ENCODE data around the gene PAXX.
A peak's percentile ranks its signal among the peaks of the same experiment; 100 is the strongest.

PAXX gene

DNA sequence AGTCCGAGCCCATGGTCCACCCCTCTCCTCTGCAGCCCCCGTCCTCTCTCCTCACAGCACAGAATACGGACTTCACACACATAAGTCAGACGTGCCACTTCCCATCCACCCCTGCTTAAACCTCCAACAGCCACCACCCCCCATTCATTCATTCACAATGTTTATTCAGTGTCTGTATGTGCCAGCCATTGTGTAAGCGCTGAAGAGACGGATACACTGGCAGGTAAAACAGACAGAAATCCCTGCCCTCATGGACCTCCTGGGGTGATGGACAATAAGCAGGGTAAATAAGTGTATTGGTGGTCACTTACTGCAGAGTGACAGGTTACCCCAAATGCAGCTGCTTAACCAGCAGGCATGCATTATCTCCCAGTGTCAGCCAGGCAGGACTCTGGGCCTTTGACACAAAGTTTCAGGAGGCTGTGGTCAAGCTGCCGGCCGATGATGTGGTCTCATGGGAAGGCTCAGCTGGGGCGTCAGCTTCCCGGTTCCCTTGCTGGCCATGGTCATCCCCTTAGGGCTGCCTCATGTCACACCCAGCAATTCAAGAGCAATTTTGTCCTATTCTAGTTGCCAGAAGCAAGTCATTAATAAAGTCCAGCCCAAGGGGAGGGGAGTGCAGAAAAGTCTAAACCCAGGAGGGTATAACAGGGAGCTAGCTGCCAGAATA is 1.8 kb upstream of the PAXX start:
- H3K4me1 ChIP-seq (ENCODE audit: control insufficient read depth, insufficient read depth, low read length), result peaks cover 10% of the 10 kb centered on the region

DNA sequence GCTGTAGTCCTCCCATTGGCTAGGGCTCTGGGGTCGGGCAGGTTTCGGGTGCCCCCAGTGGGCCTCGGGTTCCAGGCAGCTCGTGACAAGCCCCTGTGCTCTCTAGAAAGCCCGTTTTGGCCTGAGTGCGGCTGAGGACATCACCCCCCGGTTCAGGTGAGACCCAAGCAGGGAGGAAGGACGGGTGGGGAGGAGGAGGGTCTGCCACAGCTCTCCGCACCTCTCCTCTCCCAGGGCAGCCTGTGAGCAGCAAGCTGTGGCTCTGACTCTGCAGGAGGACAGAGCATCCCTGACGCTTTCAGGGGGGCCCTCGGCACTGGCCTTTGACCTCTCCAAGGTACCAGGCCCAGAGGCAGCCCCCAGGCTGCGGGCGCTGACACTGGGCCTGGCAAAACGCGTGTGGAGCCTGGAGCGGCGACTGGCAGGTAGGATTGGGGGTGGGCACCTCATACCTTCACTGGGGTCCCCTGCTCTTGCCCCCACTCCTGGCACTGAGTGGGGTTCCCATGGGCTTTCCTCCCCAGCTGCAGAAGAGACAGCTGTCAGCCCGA is 672 bp downstream of the PAXX start:
- Histone ChIP-seq H3K27me3 (replicated peaks; ENCODE audit: control insufficient read depth, insufficient read depth, low read length) (no peaks in the 10 kb centered on the region), H3K4me3 (ENCODE audit: low read length) (peak overlapping the region; percentile 88), H3K9ac (ENCODE audit: low read length) (peak overlapping the region; percentile 84), H3K4me1 (ENCODE audit: control insufficient read depth, insufficient read depth, low read length) (peaks cover 18% of the 10 kb centered on the region), H3K9me3 (ENCODE audit: control insufficient read depth, low read length) (no peaks in the 10 kb centered on the region), H3K36me3 (ENCODE audit: control insufficient read depth, insufficient read depth, low read length, severe bottlenecking) (no peaks in the 10 kb centered on the region)
- DNase-seq (ENCODE audit: low read depth), result no peak

More for the DNA sequence above, 1.8 kb upstream of the PAXX start:
- no peak for DNase-seq (ENCODE audit: low read depth)
- no peaks in the 10 kb centered on the region for H3K9me3 ChIP-seq (ENCODE audit: control insufficient read depth, low read length)
- H3K9ac ChIP-seq (ENCODE audit: low read length), result no peak overlapping the region
- no peak overlapping the region for H3K4me3 ChIP-seq (ENCODE audit: low read length)
- H3K27me3 ChIP-seq (replicated peaks; ENCODE audit: control insufficient read depth, insufficient read depth, low read length), result peaks cover 4% of the 10 kb centered on the region
- no peaks in the 10 kb centered on the region for H3K36me3 ChIP-seq (ENCODE audit: control insufficient read depth, insufficient read depth, low read length, severe bottlenecking)

DNA sequence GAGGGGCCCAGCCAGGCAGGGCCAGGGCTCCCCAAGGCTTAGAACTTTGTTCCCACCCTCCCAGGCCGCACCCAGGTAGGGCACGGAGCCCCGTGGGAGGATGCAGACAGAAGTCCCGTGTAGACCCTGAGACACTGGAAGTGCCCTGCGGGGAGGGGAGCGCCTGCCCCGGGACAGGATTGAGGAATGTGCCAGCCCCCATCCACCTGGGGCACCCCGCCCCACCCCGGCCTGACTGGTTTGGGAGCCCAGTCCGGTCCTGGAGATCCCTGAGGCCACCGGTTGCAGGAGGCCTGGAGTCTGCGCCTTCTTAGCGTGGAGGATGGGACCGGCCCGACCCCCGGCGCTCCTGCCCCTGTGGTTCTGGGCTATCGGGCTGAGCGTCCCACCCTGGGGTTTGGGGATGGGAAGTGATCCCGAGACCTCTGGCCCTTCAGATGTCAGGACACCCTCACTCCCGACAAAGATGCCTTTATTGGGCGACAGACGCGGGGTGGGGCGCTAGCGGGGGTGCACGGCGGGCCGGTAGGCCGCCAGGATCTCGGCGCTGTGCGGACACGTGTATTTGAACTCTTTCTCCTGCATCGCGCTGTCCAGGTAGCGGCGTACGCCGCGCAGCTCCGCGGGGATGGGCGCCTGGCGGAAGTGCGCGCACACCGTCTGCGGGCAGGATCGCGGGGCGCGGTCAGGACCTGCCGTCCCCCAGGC is 2.1 kb downstream of the PAXX start:
- no peak overlapping the region for H3K9ac ChIP-seq (ENCODE audit: low read length)
- no peaks in the 10 kb centered on the region for H3K36me3 ChIP-seq (ENCODE audit: control insufficient read depth, insufficient read depth, low read length, severe bottlenecking)
- DNase-seq (ENCODE audit: low read depth), result no peak
- H3K4me1 ChIP-seq (ENCODE audit: control insufficient read depth, insufficient read depth, low read length), result peaks cover 28% of the 10 kb centered on the region
- no peaks in the 10 kb centered on the region for H3K9me3 ChIP-seq (ENCODE audit: control insufficient read depth, low read length)
- H3K4me3 ChIP-seq (ENCODE audit: low read length), result no peak overlapping the region
- H3K27me3 ChIP-seq (replicated peaks; ENCODE audit: control insufficient read depth, insufficient read depth, low read length), result no peaks in the 10 kb centered on the region

DNA sequence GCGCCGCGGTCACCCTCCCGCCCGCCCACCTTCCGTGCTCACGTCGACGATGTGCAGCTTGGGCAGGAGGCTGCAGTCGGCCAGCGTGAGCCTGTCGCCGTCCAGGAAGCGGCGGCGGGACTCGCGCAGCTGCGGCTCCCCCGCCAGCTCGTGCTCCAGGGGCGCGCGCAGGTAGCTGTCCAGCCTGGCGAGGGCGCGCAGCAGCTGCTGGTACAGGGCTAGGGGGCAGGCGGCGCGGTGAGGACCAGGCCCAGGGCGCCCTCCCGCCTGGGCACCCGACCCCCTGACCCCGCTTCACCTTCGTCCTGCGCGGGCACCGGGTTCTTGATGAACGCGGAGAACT is 2.6 kb downstream of the PAXX start:
- H3K9me3 ChIP-seq (ENCODE audit: control insufficient read depth, low read length), result no peaks in the 10 kb centered on the region
- H3K4me3 ChIP-seq (ENCODE audit: low read length), result peak overlapping the region; percentile 41
- no peak for DNase-seq (ENCODE audit: low read depth)
- no peaks in the 10 kb centered on the region for H3K36me3 ChIP-seq (ENCODE audit: control insufficient read depth, insufficient read depth, low read length, severe bottlenecking)
- H3K9ac ChIP-seq (ENCODE audit: low read length), result peak overlapping the region; percentile 54
- H3K4me1 ChIP-seq (ENCODE audit: control insufficient read depth, insufficient read depth, low read length), result peaks cover 31% of the 10 kb centered on the region
- no peaks in the 10 kb centered on the region for H3K27me3 ChIP-seq (replicated peaks; ENCODE audit: control insufficient read depth, insufficient read depth, low read length)

DNA sequence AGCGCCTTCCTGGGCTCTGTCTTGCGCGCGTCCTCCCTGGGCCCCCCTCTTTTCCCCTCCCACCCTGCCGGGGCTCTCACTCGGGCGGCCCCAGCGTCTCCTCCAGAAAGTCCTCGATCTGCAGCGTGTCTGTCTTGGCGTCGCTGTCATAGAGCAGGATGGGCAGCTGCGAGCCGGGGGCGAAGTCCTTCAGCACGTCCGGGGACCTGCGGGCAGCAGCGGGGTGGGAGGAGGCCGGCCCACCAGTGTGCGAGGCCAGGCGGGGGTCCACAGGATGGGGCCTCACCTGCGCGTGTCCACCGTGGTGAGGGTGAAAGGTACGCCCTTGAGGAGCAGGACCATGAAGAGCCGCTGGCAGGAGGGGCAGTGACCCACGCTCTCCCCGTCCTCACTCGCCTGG is 3.1 kb downstream of the PAXX start:
- Histone ChIP-seq H3K36me3 (ENCODE audit: control insufficient read depth, insufficient read depth, low read length, severe bottlenecking) (no peaks in the 10 kb centered on the region), H3K4me3 (ENCODE audit: low read length) (peak overlapping the region; percentile 41), H3K27me3 (replicated peaks; ENCODE audit: control insufficient read depth, insufficient read depth, low read length) (no peaks in the 10 kb centered on the region), H3K4me1 (ENCODE audit: control insufficient read depth, insufficient read depth, low read length) (peaks cover 36% of the 10 kb centered on the region), H3K9me3 (ENCODE audit: control insufficient read depth, low read length) (no peaks in the 10 kb centered on the region), H3K9ac (ENCODE audit: low read length) (peak overlapping the region; percentile 54)
- DNase-seq (ENCODE audit: low read depth), result no peak

DNA sequence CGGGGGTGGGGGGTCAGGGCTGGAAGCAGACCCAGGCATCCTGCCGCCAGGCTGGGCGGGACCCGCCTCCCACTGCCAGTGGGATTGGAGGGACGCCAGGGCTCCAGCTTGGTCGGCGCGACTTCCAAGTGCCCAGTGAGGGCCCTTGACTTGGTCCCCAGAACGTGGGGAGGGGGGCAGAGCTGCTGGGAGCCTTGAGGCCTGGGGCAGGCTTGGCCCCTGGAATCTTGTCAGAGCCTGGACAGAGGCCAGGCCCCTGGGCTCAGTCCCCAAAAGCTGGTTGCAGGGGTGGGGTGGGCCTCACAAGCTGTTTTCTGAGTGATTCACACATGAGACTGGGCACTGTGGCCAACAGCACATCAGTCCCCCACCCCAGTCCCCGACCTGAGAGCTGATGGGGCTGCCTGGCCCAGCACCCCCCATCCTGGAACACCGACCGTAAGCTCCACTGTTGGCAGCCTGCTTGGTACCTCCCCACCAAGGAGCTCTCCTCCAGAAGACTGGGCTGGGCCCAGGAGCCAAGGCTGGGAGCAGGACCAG is 3.6 kb downstream of the PAXX start:
- Histone ChIP-seq H3K27me3 (replicated peaks; ENCODE audit: control insufficient read depth, insufficient read depth, low read length) (no peaks in the 10 kb centered on the region), H3K9me3 (ENCODE audit: control insufficient read depth, low read length) (no peaks in the 10 kb centered on the region)

DNA sequence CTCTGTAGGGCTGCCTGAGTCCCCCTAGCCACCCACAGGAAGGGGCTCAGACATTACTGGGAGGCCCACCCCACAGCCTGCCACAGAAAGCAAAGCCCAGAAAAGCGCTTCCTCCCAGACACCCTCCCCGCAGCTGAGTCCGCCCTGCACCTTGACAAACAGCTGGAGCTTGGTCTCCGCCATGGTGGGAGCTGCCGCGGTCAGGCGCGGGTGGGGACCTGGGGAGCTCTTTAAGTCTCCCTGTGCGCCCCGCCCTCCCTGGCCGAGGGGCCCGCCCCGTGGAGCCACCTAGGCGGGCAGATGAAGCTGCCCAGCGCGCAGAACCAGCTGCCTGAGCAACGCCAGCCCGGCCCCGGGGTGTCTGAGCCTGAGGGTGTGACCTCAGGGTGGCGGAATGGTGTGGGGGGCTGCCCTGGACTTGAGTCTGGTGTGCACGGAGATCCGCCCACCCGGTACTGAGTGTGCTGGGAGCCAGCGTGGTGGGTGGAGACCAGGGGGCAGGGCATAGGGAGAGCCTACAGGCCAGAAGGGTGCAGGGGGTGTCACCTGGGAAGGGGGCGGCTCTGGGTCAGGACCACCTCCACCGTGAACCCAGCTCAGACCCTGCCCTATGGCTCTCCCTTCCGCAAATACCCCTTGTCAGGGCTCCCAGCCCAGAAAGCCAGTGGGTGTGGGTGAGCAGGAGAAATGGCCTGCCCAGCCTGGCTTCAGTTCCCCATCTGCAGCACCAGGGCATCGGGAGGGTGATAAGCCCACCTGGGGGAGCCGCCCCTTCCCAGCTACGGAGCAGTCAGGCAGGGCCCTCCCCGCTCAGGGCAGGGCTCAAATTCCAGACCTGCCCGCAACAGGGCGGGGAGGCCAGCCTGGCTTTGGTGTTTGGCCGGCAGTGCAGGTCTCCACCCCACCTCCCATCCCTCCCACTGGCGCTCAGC is 4.4 kb downstream of the PAXX start, which contains the start of gene CLIC3:
TSS of gene CLIC3 (minus strand) at position 208 of the 932 bp plus-strand sequence. CDS start at position 183, 25 bp downstream.
- Histone ChIP-seq H3K4me1 (ENCODE audit: control insufficient read depth, insufficient read depth, low read length) (peaks cover 39% of the 10 kb centered on the region), H3K36me3 (ENCODE audit: control insufficient read depth, insufficient read depth, low read length, severe bottlenecking) (no peaks in the 10 kb centered on the region), H3K9ac (ENCODE audit: low read length) (peak within 1 kb of the TSS; percentile 79), H3K9me3 (ENCODE audit: control insufficient read depth, low read length) (no peaks in the 10 kb centered on the region), H3K27me3 (replicated peaks; ENCODE audit: control insufficient read depth, insufficient read depth, low read length) (no peaks in the 10 kb centered on the region), H3K4me3 (ENCODE audit: low read length) (peak within 1 kb of the TSS; percentile 59)
- DNase-seq (ENCODE audit: low read depth), result no peak

More for the DNA sequence above, 3.6 kb downstream of the PAXX start:
- no peak for DNase-seq (ENCODE audit: low read depth)
- H3K4me3 ChIP-seq (ENCODE audit: low read length), result peak overlapping the region; percentile 59
- peaks cover 39% of the 10 kb centered on the region for H3K4me1 ChIP-seq (ENCODE audit: control insufficient read depth, insufficient read depth, low read length)
- H3K36me3 ChIP-seq (ENCODE audit: control insufficient read depth, insufficient read depth, low read length, severe bottlenecking), result no peaks in the 10 kb centered on the region
- H3K9ac ChIP-seq (ENCODE audit: low read length), result peak overlapping the region; percentile 79

DNA sequence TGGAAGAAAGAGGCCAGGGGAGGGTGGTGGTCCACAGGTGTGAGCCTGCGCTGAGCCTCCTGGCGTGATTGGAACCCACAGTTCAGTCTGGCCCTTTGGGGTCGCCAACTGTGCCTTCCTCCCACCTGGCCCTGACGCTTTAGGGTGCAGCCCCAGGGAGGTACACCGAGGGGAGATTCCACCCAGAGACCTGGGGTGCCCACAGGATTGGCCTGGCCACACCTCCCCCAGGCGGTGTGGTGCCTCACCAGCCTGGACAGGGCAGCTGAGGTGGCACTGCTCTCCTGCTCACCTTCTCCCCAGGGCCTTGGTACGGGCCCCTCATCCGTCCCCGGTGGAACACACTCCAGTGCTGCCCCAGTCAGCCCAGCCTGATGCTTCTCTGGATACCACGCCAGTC is 5.1 kb downstream of the PAXX start:
- Histone ChIP-seq H3K27me3 (replicated peaks; ENCODE audit: control insufficient read depth, insufficient read depth, low read length) (no peaks in the 10 kb centered on the region), H3K4me1 (ENCODE audit: control insufficient read depth, insufficient read depth, low read length) (peaks cover 39% of the 10 kb centered on the region), H3K9ac (ENCODE audit: low read length) (no peak overlapping the region), H3K9me3 (ENCODE audit: control insufficient read depth, low read length) (no peaks in the 10 kb centered on the region), H3K4me3 (ENCODE audit: low read length) (no peak overlapping the region), H3K36me3 (ENCODE audit: control insufficient read depth, insufficient read depth, low read length, severe bottlenecking) (no peaks in the 10 kb centered on the region)
- no peak for DNase-seq (ENCODE audit: low read depth)

DNA sequence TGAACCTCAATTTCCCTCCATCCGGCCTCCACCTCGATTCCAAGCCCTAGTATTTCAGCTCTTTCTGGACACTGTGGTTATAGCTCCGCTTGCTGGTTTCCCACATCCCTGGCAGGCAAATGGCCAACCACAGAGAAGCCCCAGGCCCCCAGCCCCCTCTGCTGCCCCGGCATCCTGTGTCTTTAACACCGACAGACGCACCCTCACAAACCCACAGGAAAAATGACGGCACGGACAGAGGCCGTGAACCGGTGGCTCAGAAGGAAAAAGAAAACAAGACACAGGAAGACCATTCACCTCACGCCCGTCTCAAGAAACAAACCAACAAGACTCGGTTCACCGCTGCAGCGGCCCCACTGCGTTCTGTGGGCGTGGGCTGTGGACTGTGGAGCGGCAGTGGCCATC is 5.6 kb downstream of the PAXX start:
- Histone ChIP-seq H3K9ac (ENCODE audit: low read length) (no peak overlapping the region), H3K9me3 (ENCODE audit: control insufficient read depth, low read length) (no peaks in the 10 kb centered on the region), H3K4me1 (ENCODE audit: control insufficient read depth, insufficient read depth, low read length) (peaks cover 37% of the 10 kb centered on the region), H3K27me3 (replicated peaks; ENCODE audit: control insufficient read depth, insufficient read depth, low read length) (no peaks in the 10 kb centered on the region), H3K36me3 (ENCODE audit: control insufficient read depth, insufficient read depth, low read length, severe bottlenecking) (no peaks in the 10 kb centered on the region), H3K4me3 (ENCODE audit: low read length) (no peak overlapping the region)
- DNase-seq (ENCODE audit: low read depth), result no peak

DNA sequence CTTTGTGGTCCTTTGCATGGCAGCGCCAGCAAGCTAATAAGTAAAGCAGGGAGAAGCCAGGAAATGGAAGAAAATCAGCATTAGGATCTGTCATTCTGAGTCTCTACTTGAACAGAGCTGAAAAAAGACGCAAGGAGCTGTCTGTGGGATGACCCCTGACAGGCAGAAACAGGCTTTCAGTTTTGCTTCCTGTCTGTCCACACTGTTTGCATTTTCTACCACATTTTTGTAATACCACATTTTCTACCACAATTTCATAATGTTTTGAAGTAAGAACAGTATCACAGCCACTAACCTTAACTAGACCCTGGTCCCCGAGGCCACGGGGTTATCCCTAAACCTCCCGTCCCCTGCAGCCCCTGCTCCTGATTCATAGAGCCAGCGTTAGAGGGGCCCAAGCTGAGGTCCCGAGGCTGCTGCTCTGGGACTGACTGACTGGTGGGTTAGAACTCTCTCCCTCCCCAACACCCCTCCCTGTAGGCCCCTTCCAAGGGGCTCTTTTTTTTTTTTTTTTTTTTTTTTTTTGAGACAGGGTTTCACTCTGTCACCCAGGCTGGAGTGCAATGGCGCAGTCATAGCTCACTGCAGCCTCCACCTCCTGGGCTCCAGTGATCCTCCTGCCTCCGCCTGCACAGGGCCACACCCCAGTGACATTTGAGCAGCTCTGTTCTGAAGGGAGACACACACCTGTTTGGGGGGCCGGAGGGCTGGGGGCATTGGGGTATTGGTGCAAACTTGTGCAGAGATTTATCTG is 8.1 kb downstream of the PAXX start:
- Histone ChIP-seq H3K4me1 (ENCODE audit: control insufficient read depth, insufficient read depth, low read length) (peaks cover 29% of the 10 kb centered on the region), H3K9me3 (ENCODE audit: control insufficient read depth, low read length) (no peaks in the 10 kb centered on the region), H3K4me3 (ENCODE audit: low read length) (no peak overlapping the region), H3K9ac (ENCODE audit: low read length) (peak overlapping the region; percentile 67), H3K36me3 (ENCODE audit: control insufficient read depth, insufficient read depth, low read length, severe bottlenecking) (no peaks in the 10 kb centered on the region), H3K27me3 (replicated peaks; ENCODE audit: control insufficient read depth, insufficient read depth, low read length) (no peaks in the 10 kb centered on the region)
- peak; percentile 75 for DNase-seq (ENCODE audit: low read depth)
